Loucy (cell line): ENCODE results near the gene CASQ2.

Experiments
- CTCF ChIP-seq: fragments of 200-600 bp; sonication (generic); conservative IDR thresholded peaks from 2 replicates; pipeline ENCODE4 v1.5.1; 2014; ENCODE audit warnings: mild to moderate bottlenecking, antibody characterized with exemption, low read length
- EZH2phosphoT487 ChIP-seq: fragments of 200-600 bp; IDR thresholded peaks from 2 replicates; pipeline ENCODE4 v1.6.1; 2018; ENCODE audit warnings: antibody characterized with exemption, mild to moderate bottlenecking, moderate library complexity, borderline replicate concordance

GRCh38 chr1:115782571-115783281 is 14.2 kb upstream of the CASQ2 start:
- no peak for TF ChIP-seq CTCF
- no peak for TF ChIP-seq EZH2phosphoT487
